GM19452 (cell line): Measurements from ENCODE around the gene DHCR24.
"Not testable (repeated sequence)": the region's sequence is repeated elsewhere in the genome, so short reads cannot be mapped to it uniquely, and the experiment has no call there.

Source experiments
- ATAC-seq: cut with Tn5 transposase; IDR thresholded peaks from one replicate; pipeline ENCODE4 v1.9.1; 2021; ENCODE audit not compliant: unreplicated experiment

The DHCR24 gene, protein sequence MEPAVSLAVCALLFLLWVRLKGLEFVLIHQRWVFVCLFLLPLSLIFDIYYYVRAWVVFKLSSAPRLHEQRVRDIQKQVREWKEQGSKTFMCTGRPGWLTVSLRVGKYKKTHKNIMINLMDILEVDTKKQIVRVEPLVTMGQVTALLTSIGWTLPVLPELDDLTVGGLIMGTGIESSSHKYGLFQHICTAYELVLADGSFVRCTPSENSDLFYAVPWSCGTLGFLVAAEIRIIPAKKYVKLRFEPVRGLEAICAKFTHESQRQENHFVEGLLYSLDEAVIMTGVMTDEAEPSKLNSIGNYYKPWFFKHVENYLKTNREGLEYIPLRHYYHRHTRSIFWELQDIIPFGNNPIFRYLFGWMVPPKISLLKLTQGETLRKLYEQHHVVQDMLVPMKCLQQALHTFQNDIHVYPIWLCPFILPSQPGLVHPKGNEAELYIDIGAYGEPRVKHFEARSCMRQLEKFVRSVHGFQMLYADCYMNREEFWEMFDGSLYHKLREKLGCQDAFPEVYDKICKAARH

DNA sequence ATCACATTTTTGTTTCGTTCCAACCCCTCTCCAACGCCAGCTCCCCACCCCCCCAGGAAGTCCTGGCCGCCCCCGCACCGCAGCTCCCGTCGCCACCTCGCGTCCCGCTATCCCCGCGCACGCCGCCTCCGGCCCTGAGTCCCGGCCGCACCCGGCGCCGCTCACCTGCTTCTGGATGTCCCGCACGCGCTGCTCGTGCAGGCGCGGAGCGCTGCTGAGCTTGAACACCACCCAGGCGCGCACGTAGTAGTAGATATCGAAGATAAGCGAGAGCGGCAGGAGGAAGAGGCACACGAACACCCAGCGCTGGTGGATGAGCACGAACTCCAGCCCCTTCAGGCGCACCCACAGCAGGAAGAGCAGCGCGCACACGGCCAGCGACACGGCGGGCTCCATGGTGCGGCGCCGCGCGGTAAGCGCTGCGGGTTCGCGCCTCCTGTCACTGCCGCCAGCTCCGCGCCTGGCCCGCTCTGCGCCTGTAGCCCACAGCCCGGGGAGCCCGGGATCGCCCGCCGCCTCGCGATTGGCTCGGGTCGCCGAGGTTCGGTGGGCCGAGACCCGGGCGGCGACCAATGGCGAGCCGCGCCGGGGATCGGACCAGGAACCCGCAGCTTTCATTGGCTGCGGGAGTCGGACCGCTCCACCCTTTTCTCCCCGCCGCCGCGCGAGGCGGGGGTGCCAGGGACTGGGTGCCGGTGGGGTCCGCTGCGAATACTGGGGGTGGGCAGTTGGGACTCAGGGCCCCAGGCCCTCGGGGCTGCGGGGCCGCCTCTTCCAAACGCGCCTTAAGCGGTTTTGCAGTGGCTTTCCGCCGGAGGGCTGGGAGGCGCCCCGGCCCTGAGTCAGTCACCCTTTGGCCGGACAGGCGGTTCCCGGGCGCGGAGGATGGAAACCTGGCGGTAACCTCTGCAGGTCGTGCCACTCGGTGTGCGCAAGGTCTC, at the start of gene DHCR24:
TSS of gene DHCR24 (minus strand) at position 472 of the 941 bp plus-strand sequence. CDS start at position 396, 76 bp downstream.
- peak; percentile 89 for ATAC-seq

DNA sequence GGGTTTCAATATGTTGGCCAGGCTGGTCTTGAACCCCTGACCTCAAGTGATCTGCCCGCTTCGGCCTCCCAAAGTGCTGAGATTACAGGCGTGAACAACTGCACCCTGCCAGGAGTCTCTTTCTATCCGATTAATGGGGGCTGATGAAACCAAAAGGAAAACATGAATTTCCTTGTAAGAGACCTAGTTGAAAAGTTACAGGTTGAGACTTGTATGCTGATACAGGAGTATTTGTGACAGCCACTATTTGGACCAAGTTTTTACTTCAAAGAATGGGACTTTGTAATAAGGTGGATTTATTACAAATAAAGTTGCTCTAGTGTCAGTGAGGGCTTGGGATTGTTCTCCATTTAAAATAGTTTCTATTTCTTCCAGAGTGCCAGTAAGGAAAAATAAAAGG, 49.8 kb upstream of the DHCR24 start:
- ATAC-seq: no peak

GRCh38 chr1:54934869-54935268, 47.9 kb upstream of the DHCR24 start:
- ATAC-seq: no peak

DNA sequence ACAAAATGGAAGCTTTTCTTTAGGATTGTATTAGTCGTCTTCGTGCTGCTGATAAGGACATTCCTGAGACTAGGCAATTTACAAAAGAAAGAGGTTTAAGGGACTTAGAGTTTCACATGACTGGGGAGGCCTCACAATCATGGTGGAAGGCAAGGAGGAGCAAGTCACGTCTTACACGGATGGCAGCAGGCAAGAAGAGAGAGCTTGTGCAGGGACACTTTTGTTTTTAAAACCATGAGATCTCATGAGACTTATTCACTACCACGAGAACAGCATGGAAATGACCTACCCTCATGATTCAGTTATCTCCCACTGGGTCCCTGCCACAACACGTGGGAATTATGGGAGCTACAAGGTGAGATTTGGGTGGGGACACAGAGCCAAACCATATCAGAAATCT, 47.1 kb upstream of the DHCR24 start:
- ATAC-seq: not testable (repeated sequence)

GRCh38 chr1:54931275-54931840, 44.4 kb upstream of the DHCR24 start:
- no peak for ATAC-seq

- no peak for ATAC-seq
Observed at GRCh38 chr1:54929700-54930099, 42.7 kb upstream of the DHCR24 start.

DNA sequence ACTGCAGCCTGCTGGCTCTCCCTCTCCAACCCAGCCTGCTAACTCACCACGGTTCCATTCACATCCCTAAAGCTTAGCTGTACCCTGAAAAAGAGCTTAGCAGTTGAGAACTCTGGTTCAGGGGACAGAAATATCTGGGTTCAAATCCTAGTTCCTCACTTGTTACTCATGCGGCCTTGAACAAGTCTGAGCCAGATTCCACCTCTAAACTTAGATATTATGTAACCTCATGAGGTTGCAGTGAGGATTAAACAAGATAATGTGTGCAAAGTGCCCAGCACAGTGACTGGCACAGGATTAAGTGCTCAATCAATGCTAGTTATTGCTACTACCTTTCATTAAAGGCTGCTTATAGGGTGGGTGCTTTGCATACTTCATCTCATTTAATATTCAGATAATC, 41.3 kb upstream of the DHCR24 start:
- ATAC-seq: no peak

DNA sequence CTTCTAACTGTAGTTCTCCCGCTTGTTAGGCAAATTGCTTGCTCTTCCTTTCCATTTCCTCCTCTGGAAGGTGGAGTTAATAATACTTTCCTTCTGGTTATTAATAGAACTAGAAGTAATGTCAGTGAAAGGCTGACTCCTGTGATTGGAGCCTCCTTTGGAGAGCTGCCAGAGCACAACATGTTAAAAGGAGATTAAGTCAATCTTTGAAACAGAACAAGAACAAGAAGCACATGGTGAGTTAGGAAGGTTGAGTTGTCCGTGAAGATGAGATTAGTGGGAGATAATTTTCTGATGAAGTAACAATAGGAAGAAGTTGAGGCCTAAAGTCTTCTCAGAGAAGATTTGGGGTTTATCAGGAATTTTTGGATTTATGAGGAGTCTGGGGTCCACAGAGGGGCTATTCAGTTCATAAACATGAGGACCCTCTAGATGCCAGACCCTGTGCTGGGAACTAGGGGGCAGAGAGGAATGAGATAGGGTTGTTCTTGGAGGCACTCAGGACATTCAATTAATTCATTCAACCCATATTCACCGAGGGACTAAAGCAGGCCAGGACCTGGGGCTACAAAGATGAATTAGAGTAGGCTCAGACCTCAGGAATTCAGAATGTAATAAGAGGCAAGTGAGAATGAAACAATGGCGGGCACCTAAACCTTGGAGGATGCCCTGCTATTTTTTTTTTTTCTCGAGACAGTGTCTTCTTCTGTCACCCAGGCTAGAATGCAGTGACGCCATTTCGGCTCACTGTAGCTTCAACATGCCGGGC, 40.7 kb upstream of the DHCR24 start:
- no peak for ATAC-seq

- ATAC-seq: no peak
Observed at GRCh38 chr1:54926970-54927369, 40.0 kb upstream of the DHCR24 start.

DNA sequence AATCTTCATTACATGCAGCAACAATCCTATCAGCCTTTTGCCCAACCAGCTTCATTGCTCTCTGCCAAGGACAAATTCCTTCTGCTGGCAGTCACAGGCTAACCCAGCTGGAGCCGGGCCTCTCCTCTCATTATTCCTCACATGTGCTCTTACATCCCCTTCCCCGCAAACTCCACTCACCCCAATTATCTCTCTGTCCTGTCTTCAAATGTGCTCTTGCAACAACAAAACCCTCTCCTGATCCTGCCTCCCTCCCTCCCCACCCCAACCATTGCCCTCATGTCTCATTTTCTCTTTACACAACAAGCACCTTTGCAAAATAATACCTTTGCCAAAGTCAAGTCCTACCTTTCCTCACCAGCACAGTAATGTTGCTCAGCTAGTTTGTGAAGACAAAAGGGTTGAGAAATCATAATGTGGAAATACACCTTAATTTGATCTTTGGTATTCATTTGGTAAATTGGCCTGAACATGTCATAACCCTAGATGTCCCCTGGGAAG, 36.0 kb upstream of the DHCR24 start:
- ATAC-seq: no peak

GRCh38 chr1:54922040-54922761, 35.2 kb upstream of the DHCR24 start:
- no peak for ATAC-seq

GRCh38 chr1:54919367-54920359, 32.7 kb upstream of the DHCR24 start:
- no peak for ATAC-seq

DNA sequence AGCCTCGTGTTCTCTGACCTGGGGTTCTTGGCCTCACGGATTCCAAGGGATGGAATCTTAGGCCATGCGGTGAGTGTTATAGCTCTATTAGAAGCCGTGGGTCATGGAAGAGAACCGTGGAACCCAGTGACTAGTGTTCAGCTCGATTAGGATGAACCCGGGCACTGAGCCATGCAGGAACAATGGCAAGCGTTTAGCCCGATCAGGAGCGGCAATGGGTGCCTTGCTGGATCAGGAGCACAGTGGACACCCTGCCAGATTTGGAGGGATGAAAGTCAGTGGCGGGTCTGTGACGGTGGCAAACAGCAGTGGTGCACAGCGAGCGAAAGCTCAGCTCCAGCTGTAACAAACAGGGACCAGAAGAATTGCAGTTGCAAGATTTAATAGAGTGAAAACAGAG, 24.1 kb upstream of the DHCR24 start:
- not testable (repeated sequence) for ATAC-seq

- no peak for ATAC-seq
Observed at GRCh38 chr1:54906586-54906985, 19.6 kb upstream of the DHCR24 start.

- no peak for ATAC-seq
Observed at GRCh38 chr1:54904476-54905048, 17.6 kb upstream of the DHCR24 start.

GRCh38 chr1:54894271-54894670, 7.3 kb upstream of the DHCR24 start:
- ATAC-seq: no peak

- ATAC-seq: no peak
Observed at GRCh38 chr1:54892586-54892985, 5.6 kb upstream of the DHCR24 start.

GRCh38 chr1:54889132-54889725, 2.2 kb upstream of the DHCR24 start:
- no peak for ATAC-seq
